ENCODE data around the gene PRM2. TPM values are rescaled to one million over a fixed set of nuclear protein-coding genes. Genes with fewer than 3 reads are reported as not detected.

PRM2 gene
- total RNA-seq, 1 donor from 2014 or later, result not detected

GRCh38 chr16:11233727-11234376 is 42.4 kb downstream of the PRM2 start:
- TF ChIP-seq POLR2AphosphoS5 (IDR thresholded peaks at IDR 0.05; ENCODE audit: insufficient read depth in 1 of 2, low read depth in 1 of 2), result no peak
- no peak for TF ChIP-seq POLR2A (IDR thresholded peaks at IDR 0.05)
- no peak for TF ChIP-seq CTCF (IDR thresholded peaks at IDR 0.05)
- Histone ChIP-seq H3K27me3 (no peaks in the 10 kb centered on the region), H3K27ac (no peak overlapping the region), H3K4me3 (no peak overlapping the region), H3K4me1 (peaks cover 7% of the 10 kb centered on the region), H3K36me3 (no peaks in the 10 kb centered on the region), H3K9me3 (no peaks in the 10 kb centered on the region)
- DNase-seq (ENCODE audit: extremely low spot score in 2 of 2), result no peak
- intact Hi-C loops (cut with DNase I), result no loop called here

GRCh38 chr16:11232852-11233726 is 43.2 kb downstream of the PRM2 start:
- peaks cover 7% of the 10 kb centered on the region for H3K4me1 ChIP-seq
- DNase-seq (ENCODE audit: extremely low spot score in 2 of 2), result no peak
- H3K36me3 ChIP-seq, result no peaks in the 10 kb centered on the region
- H3K27me3 ChIP-seq, result no peaks in the 10 kb centered on the region
- peak overlapping the region; percentile 9 for H3K27ac ChIP-seq
- TF ChIP-seq POLR2AphosphoS5 (IDR thresholded peaks at IDR 0.05; ENCODE audit: insufficient read depth in 1 of 2, low read depth in 1 of 2), result peak in 1 of 2 donors; percentile 69
- TF ChIP-seq POLR2A (IDR thresholded peaks at IDR 0.05), result no peak
- intact Hi-C loops (cut with DNase I), result no loop called here
- H3K9me3 ChIP-seq, result no peaks in the 10 kb centered on the region
- H3K4me3 ChIP-seq, result no peak overlapping the region

GRCh38 chr16:11232302-11232851 is 43.9 kb downstream of the PRM2 start:
- Histone ChIP-seq H3K4me1 (peaks cover 7% of the 10 kb centered on the region), H3K36me3 (no peaks in the 10 kb centered on the region), H3K9me3 (no peaks in the 10 kb centered on the region), H3K4me3 (no peak overlapping the region), H3K27me3 (no peaks in the 10 kb centered on the region), H3K27ac (peak overlapping the region; percentile 9)
- DNase-seq (ENCODE audit: extremely low spot score in 2 of 2), result no peak
- TF ChIP-seq POLR2A (IDR thresholded peaks at IDR 0.05) (no peak), CTCF (IDR thresholded peaks at IDR 0.05) (no peak), POLR2AphosphoS5 (IDR thresholded peaks at IDR 0.05; ENCODE audit: insufficient read depth in 1 of 2, low read depth in 1 of 2) (no peak)
- intact Hi-C loops (cut with DNase I), result no loop called here

- Histone ChIP-seq H3K4me1 (peaks cover 7% of the 10 kb centered on the region), H3K27ac (no peak overlapping the region), H3K36me3 (no peaks in the 10 kb centered on the region), H3K27me3 (no peaks in the 10 kb centered on the region), H3K9me3 (no peaks in the 10 kb centered on the region), H3K4me3 (no peak overlapping the region)
- DNase-seq (ENCODE audit: extremely low spot score in 2 of 2), result no peak
- intact Hi-C loops (cut with DNase I), result no loop called here
- no peak for TF ChIP-seq POLR2A (IDR thresholded peaks at IDR 0.05)
- TF ChIP-seq POLR2AphosphoS5 (IDR thresholded peaks at IDR 0.05; ENCODE audit: insufficient read depth in 1 of 2, low read depth in 1 of 2), result no peak
- no peak for TF ChIP-seq CTCF (IDR thresholded peaks at IDR 0.05)
These were observed 44.8 kb downstream of the PRM2 start for GRCh38 chr16:11231367-11231970.

- H3K9me3 ChIP-seq, result no peaks in the 10 kb centered on the region
- no peak for TF ChIP-seq POLR2AphosphoS5 (IDR thresholded peaks at IDR 0.05; ENCODE audit: insufficient read depth in 1 of 2, low read depth in 1 of 2)
- no peak for TF ChIP-seq POLR2A (IDR thresholded peaks at IDR 0.05)
- no peak for TF ChIP-seq CTCF (IDR thresholded peaks at IDR 0.05)
- peaks cover 17% of the 10 kb centered on the region for H3K4me1 ChIP-seq
- no peak overlapping the region for H3K27ac ChIP-seq
- H3K36me3 ChIP-seq, result no peaks in the 10 kb centered on the region
- no peak for DNase-seq (ENCODE audit: extremely low spot score in 2 of 2)
- H3K27me3 ChIP-seq, result no peaks in the 10 kb centered on the region
- no peak overlapping the region for H3K4me3 ChIP-seq
- intact Hi-C loops (cut with DNase I), result no loop called here
These were observed 46.4 kb downstream of the PRM2 start for GRCh38 chr16:11229906-11230305.
